ENCODE measurements around the gene DCP1B. TPM values are rescaled to one million over a fixed set of nuclear protein-coding genes. Genes with fewer than 3 reads are reported as not detected.

The DCP1B gene
- total RNA-seq, 1 donor from 2014 or later = 31.5 TPM

- peak overlapping the region; percentile 33 for H3K27ac Mint-ChIP-seq
- peaks cover 4% of the 10 kb centered on the region for H3K4me1 Mint-ChIP-seq (ENCODE audit: low read depth)
- H3K27me3 Mint-ChIP-seq = peaks cover 12% of the 10 kb centered on the region
- no peaks in the 10 kb centered on the region for H3K36me3 Mint-ChIP-seq (ENCODE audit: insufficient read depth)
- DNase-seq (ENCODE audit: low spot score, unreplicated experiment) = no peak
- TF ChIP-seq CTCF (IDR thresholded peaks at IDR 0.05; ENCODE audit: unreplicated experiment) = no peak
- H3K4me3 Mint-ChIP-seq (ENCODE audit: low read depth) = no peak overlapping the region
- no peaks in the 10 kb centered on the region for H3K9me3 Mint-ChIP-seq (ENCODE audit: low read depth)
Measured at GRCh38 chr12:1916371-1917171, 87.7 kb downstream of the DCP1B start.

- Mint-ChIP-seq H3K36me3 (ENCODE audit: insufficient read depth) (no peaks in the 10 kb centered on the region), H3K27ac (no peak overlapping the region), H3K9me3 (ENCODE audit: low read depth) (no peaks in the 10 kb centered on the region), H3K27me3 (peaks cover 12% of the 10 kb centered on the region), H3K4me3 (ENCODE audit: low read depth) (no peak overlapping the region), H3K4me1 (ENCODE audit: low read depth) (peaks cover 5% of the 10 kb centered on the region)
- peak; percentile 11 for DNase-seq (ENCODE audit: low spot score, unreplicated experiment)
- TF ChIP-seq CTCF (IDR thresholded peaks at IDR 0.05; ENCODE audit: unreplicated experiment) = no peak
Measured at GRCh38 chr12:1915082-1915968, 88.9 kb downstream of the DCP1B start.

- H3K9me3 Mint-ChIP-seq (ENCODE audit: low read depth) = no peaks in the 10 kb centered on the region
- H3K36me3 Mint-ChIP-seq (ENCODE audit: insufficient read depth) = no peaks in the 10 kb centered on the region
- H3K27ac Mint-ChIP-seq = no peak overlapping the region
- H3K27me3 Mint-ChIP-seq = peaks cover 12% of the 10 kb centered on the region
- no peak overlapping the region for H3K4me3 Mint-ChIP-seq (ENCODE audit: low read depth)
- no peak for TF ChIP-seq CTCF (IDR thresholded peaks at IDR 0.05; ENCODE audit: unreplicated experiment)
- DNase-seq (ENCODE audit: low spot score, unreplicated experiment) = peak; percentile 9
- H3K4me1 Mint-ChIP-seq (ENCODE audit: low read depth) = peaks cover 5% of the 10 kb centered on the region
Measured at GRCh38 chr12:1914114-1914911, 89.9 kb downstream of the DCP1B start.

GRCh38 chr12:1913377-1914113 is 90.7 kb downstream of the DCP1B start:
- Mint-ChIP-seq H3K27me3 (peaks cover 12% of the 10 kb centered on the region), H3K36me3 (ENCODE audit: insufficient read depth) (no peaks in the 10 kb centered on the region), H3K9me3 (ENCODE audit: low read depth) (no peaks in the 10 kb centered on the region), H3K4me1 (ENCODE audit: low read depth) (peaks cover 5% of the 10 kb centered on the region), H3K4me3 (ENCODE audit: low read depth) (no peak overlapping the region), H3K27ac (no peak overlapping the region)
- TF ChIP-seq CTCF (IDR thresholded peaks at IDR 0.05; ENCODE audit: unreplicated experiment) = no peak
- no peak for DNase-seq (ENCODE audit: low spot score, unreplicated experiment)

Measured in progenitor cell of endocrine pancreas (in vitro differentiated cells).